ENCODE data around the gene MVB12B.
A peak's percentile ranks its signal among the peaks of the same experiment; 100 is the strongest.
"Not testable (repeated sequence)": the region's sequence is repeated elsewhere in the genome, so short reads cannot be mapped to it uniquely, and the experiment has no call there.

MVB12B gene, protein sequence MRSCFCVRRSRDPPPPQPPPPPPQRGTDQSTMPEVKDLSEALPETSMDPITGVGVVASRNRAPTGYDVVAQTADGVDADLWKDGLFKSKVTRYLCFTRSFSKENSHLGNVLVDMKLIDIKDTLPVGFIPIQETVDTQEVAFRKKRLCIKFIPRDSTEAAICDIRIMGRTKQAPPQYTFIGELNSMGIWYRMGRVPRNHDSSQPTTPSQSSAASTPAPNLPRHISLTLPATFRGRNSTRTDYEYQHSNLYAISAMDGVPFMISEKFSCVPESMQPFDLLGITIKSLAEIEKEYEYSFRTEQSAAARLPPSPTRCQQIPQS

DNA sequence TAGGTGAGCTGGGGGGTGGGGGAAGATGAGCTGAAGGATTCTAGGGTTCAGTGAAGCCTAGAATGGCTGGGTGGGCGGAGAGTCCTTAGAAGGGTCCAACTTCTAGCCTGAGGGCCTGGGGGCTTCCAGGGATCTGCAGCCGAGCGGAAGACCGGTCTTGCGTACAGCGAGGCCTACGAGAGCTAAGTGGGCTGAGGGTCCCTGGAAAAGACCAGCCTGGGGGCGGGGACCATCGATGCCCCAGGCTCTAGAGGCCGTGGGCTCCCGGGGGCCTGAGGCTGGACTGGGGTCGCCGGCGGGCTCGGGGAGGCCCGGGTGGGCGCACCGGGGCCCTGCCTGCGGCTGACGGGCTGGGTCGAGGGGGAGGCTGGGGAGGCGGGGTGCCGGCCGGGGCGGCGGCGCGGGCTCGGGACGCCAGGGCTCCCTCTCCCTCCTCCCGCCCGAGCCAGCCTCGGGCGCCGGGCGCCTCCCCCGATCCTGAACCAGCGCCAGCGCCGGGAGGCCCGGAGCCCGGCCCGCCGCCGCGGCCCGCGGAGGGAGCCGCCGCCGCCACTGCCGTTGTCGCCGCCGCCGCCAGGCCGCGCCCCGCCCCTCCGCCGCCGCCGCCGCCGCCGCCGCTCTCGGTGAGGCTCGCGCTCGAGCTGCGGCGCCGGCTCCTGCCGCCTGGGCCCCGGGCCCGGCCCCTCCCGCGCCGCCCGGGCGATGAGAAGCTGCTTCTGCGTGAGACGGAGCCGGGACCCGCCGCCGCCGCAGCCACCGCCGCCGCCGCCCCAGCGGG, at the start of gene MVB12B:
Gene MVB12B, plus strand, starts transcription at position 602 of the 778 bp plus-strand sequence. Its CDS starts 101 bp downstream, at position 703.
- peak within 1 kb of the TSS; percentile 48 for H3K4me3 ChIP-seq (ENCODE audit: control insufficient read depth, low read depth, low read length)
- TF ChIP-seq, protein P1, sequence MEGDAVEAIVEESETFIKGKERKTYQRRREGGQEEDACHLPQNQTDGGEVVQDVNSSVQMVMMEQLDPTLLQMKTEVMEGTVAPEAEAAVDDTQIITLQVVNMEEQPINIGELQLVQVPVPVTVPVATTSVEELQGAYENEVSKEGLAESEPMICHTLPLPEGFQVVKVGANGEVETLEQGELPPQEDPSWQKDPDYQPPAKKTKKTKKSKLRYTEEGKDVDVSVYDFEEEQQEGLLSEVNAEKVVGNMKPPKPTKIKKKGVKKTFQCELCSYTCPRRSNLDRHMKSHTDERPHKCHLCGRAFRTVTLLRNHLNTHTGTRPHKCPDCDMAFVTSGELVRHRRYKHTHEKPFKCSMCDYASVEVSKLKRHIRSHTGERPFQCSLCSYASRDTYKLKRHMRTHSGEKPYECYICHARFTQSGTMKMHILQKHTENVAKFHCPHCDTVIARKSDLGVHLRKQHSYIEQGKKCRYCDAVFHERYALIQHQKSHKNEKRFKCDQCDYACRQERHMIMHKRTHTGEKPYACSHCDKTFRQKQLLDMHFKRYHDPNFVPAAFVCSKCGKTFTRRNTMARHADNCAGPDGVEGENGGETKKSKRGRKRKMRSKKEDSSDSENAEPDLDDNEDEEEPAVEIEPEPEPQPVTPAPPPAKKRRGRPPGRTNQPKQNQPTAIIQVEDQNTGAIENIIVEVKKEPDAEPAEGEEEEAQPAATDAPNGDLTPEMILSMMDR (conservative IDR thresholded peaks at IDR 0.05; ENCODE audit: control insufficient read depth, insufficient read depth, low read depth, low read length), result no peak
- no peak for DNase-seq (ENCODE audit: low read depth)

DNA sequence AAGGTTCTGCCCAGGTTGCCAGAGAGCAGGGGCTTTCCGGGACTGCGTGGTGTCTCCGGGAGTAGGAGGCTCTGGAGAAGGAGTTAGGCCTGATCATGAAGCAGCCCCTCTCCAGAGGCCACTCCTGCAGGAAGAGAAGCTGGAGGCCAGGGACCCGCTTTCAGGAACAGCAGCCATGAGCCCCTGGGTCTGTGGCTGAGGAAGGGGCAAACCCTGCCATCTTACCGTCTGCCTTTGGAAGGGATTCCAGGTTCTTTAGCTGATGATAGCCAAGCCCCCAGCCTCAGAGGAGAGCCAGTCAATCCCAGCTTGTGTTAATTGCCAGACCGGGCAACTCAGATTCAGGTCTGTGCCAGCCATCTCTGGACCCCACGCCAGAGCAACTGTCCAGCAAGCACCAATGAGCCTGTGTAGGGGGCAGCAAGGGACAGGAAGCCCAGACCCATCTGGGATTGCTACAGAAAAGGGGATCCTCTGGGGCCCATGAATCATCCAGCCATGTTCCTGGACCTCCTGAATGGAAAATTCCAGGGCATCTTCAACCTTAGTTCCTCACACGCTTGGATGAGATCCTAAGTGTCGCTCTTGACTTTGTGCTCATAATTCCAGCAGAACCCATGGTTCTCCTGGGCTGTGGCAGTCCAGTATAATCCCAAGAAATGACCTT, 42.7 kb upstream of the MVB12B start:
- TF ChIP-seq, protein P1 (conservative IDR thresholded peaks at IDR 0.05; ENCODE audit: control insufficient read depth, insufficient read depth, low read depth, low read length), result no peak
- no peak overlapping the region for H3K4me3 ChIP-seq (ENCODE audit: control insufficient read depth, low read depth, low read length)
- DNase-seq (ENCODE audit: low read depth), result peak; percentile 6

DNA sequence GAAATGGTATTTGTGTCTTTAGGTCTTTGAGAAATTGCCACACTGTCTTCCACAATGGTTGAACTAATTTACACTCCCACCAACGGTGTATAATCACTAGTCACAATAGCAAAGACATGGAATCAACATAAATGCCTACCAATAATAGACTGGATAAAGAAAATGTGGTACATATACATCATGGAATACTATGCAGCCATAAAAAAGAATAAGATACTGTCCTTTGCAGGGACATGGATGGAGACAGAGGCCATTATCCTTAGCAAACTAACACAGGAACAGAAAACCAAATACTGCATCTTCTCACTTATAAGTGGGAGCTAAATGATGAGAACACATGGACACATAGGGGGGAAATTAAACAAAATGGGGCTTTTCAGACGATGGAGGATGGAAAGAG, 41.0 kb upstream of the MVB12B start:
- DNase-seq (ENCODE audit: low read depth); H3K4me3 ChIP-seq (ENCODE audit: control insufficient read depth, low read depth, low read length): not testable (repeated sequence)

DNA sequence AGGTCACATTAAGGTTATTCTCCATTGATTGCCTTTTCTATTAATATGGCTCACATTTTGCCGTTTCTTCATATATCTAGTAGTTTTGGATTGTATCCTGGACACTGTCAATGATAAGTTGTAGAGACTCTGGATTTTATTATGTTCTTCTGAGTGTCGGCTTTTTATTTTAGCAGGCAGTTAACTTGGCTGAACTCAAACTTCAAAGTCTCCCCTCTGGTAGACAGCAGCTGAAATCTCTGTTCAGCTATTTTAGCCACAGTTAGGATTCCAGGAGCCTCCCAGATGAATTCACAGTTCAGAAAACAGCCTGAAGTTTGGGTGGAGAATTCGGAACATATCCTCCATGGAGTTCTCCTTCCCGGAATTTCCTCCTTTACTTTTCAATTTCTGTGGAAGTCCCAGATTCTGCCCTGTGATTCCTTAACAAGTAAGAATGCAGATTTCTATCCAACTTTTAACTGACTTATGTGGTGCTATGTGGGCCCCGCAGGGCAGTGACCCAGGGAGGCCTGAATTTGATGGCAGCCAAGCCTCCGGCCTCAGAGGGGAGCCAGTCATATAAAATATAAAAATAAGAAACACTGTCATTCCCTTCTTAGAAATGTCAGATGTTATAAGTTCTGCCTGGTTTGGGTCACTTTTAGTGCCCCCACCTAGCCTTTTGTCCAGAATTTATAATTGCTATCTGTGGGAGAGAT, 39.3 kb upstream of the MVB12B start:
- no peak overlapping the region for H3K4me3 ChIP-seq (ENCODE audit: control insufficient read depth, low read depth, low read length)
- TF ChIP-seq, protein P1 (conservative IDR thresholded peaks at IDR 0.05; ENCODE audit: control insufficient read depth, insufficient read depth, low read depth, low read length), result no peak
- DNase-seq (ENCODE audit: low read depth), result no peak

DNA sequence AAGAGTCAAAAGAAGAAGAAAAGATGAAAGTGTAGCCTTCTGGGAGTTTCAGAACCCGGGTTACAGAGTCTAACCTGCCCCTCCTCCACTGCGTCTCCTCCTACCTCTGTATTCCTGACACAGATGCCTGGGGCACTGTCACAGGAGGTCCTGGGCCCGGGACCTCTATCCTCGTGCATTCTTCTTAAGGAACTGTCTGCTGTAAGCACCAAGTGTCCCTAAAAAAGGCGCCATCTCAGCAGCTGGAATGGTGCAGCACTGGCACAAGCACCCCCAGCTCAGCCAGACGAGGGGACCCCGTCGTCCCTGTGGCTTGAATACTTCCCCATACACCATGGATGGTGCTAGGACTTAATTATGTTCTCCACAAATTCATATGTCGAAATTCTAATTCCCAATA, 35.8 kb upstream of the MVB12B start:
- TF ChIP-seq, protein P1 (conservative IDR thresholded peaks at IDR 0.05; ENCODE audit: control insufficient read depth, insufficient read depth, low read depth, low read length), result no peak
- DNase-seq (ENCODE audit: low read depth), result no peak
- H3K4me3 ChIP-seq (ENCODE audit: control insufficient read depth, low read depth, low read length), result no peak overlapping the region

DNA sequence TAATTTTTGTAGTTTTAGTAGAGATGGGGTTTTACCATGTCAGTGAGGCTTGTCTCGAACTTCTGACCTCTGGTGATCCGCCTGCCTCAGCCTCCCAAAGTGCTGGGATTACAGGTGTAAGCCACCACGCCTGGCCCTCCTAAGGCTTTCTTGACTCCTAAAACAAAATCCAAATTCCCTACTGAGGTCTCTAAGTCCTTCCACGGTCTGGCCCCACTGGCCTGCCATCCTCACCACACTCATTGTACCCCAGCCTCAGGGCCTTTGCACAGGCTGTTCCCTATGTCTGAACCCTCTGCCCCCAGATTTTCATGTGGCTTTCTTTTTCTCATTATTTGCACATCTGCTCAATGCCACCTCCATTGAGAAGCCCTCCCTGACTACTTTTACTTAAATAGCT, 34.7 kb upstream of the MVB12B start:
- no peak overlapping the region for H3K4me3 ChIP-seq (ENCODE audit: control insufficient read depth, low read depth, low read length)
- TF ChIP-seq, protein P1 (conservative IDR thresholded peaks at IDR 0.05; ENCODE audit: control insufficient read depth, insufficient read depth, low read depth, low read length), result no peak
- no peak for DNase-seq (ENCODE audit: low read depth)

Measured in fibroblast of mammary gland (primary cell).